ENCODE data around the gene ERP44. TPM values are rescaled to one million over a fixed set of nuclear protein-coding genes. Genes with fewer than 3 reads are reported as not detected.

The ERP44 gene
- total RNA-seq, 2 donors from 2014 or later = 24.0 to 27.7 TPM

Other genes starting within 250 kb of the ERP44 start
- 10 to 100 TPM; 32.2 to 36.6 TPM for gene STX17, start 192.3 kb downstream of the ERP44 start, total RNA-seq
- gene INVS, start 243 bp upstream of the ERP44 start, total RNA-seq = 10 to 100 TPM; 10.7 to 14.6 TPM

All from left colon (tissue), 2 donors.